B cell (primary cell): ENCODE results near the gene SUGCT. TPM values are rescaled to one million over a fixed set of nuclear protein-coding genes. Genes with fewer than 3 reads are reported as not detected.

ENCODE experiments used
- ATAC-seq: fragments of 200-7000 bp; cut with Tn5 transposase; one replicate; pipeline ENCODE4 v1.10.0; 2021; ENCODE audit warnings: low read depth, mild to moderate bottlenecking, moderate number of reproducible peaks, moderate library complexity
- CTCF ChIA-PET: fragments of 350-600 bp; sonication (Branson Sonifier 250); formaldehyde crosslinking; loops from one replicate; lab custom pipeline; 2021; ENCODE audit warnings: antibody characterized with exemption, inconsistent platforms; lab: Charles Lee
- POLR2A ChIA-PET: fragments of 350-600 bp; sonication (Branson Sonifier 250); formaldehyde crosslinking; loops from one replicate; lab custom pipeline; 2021; ENCODE audit warnings: antibody characterized with exemption; lab: Charles Lee
- DNase-seq: peaks from one replicate; pipeline ENCODE4 v3.0.0; 2013
- H2AFZ ChIP-seq: 2 replicates; pipeline ENCODE4 v1.6.1; 2012; ENCODE audit warnings: mild to moderate bottlenecking, low read depth, low read length; ENCODE audit not compliant: insufficient read depth, poor library complexity, severe bottlenecking
- H3K27ac ChIP-seq, 2 donors: 1 replicate in 1 of 2; 2 replicates in 1 of 2; pipeline ENCODE4 v1.5.1; 2012 to 2013; ENCODE audit warnings: low read length in 2 of 2, mild to moderate bottlenecking in 2 of 2, moderate library complexity in 1 of 2
- H3K27me3 ChIP-seq, 4 experiments: fragments of 200-600 bp in 1 of 4; sonication (generic) in 1 of 4; replicated peaks in 1 of 4; 1 replicate in 2 of 4; 2 replicates in 2 of 4; pipeline versions ENCODE4 v1.6.1 to v1.7.0; 2013 to 2016; ENCODE audit warnings: low read length in 3 of 4, mild to moderate bottlenecking in 2 of 4, mixed read lengths in 1 of 4, moderate library complexity in 1 of 4; ENCODE audit not compliant: insufficient read depth in 4 of 4, control insufficient read depth in 3 of 4; ENCODE audit errors: control extremely low read depth in 1 of 4
- H3K36me3 ChIP-seq, 2 experiments: replicated peaks in 1 of 2; 1 replicate in 1 of 2; 2 replicates in 1 of 2; pipeline versions ENCODE4 v1.6.1 to v1.7.1; 2013; ENCODE audit warnings: low read length in 1 of 2; ENCODE audit not compliant: insufficient read depth in 2 of 2, control insufficient read depth in 1 of 2; ENCODE audit errors: control extremely low read depth in 1 of 2, extremely low read depth in 1 of 2
- H3K4me1 ChIP-seq, 2 donors: fragments of 200-600 bp in 1 of 2; sonication (generic) in 1 of 2; 1 replicate in 1 of 2; 2 replicates in 1 of 2; pipeline versions ENCODE4 v1.5.1 to v1.6.1; 2013 to 2017; ENCODE audit warnings: low read length in 2 of 2; ENCODE audit not compliant: control insufficient read depth in 2 of 2, insufficient read depth in 2 of 2
- H3K4me2 ChIP-seq: replicated peaks from 2 replicates; pipeline ENCODE3; 2012; ENCODE audit warnings: mild to moderate bottlenecking, low read depth, low read length; ENCODE audit not compliant: poor library complexity, severe bottlenecking
- H3K4me3 ChIP-seq, 5 experiments: fragments of 200-600 bp in 1 of 5; sonication (generic) in 1 of 5; 1 replicate in 3 of 5; 2 replicates in 2 of 5; pipeline versions ENCODE4 v1.5.1 to v1.7.0; 2011 to 2016; ENCODE audit warnings: low read length in 4 of 5, mild to moderate bottlenecking in 4 of 5, low read depth in 2 of 5, control low read depth in 1 of 5, moderate library complexity in 1 of 5; ENCODE audit not compliant: insufficient read depth in 1 of 5; ENCODE audit errors: control extremely low read depth in 1 of 5, extremely low read depth in 1 of 5
- H3K79me2 ChIP-seq: fragments of 200-600 bp; sonication (generic); one replicate; pipeline ENCODE4 v1.6.0; 2016; ENCODE audit warnings: low read length; ENCODE audit not compliant: control insufficient read depth, insufficient read depth
- H3K9ac ChIP-seq: fragments of 200-600 bp; sonication (generic); 2 replicates; pipeline ENCODE4 v1.6.1; 2017; ENCODE audit warnings: mild to moderate bottlenecking, low read length, moderate library complexity
- H3K9me3 ChIP-seq, 3 donors: one replicate each; pipeline versions ENCODE4 v1.6.1 to v1.7.1; 2013; ENCODE audit warnings: low read length in 2 of 3; ENCODE audit not compliant: control insufficient read depth in 2 of 3, insufficient read depth in 1 of 3; ENCODE audit errors: control extremely low read depth in 1 of 3
- H4K20me1 ChIP-seq: 2 replicates; pipeline ENCODE4 v1.6.0; 2012; ENCODE audit warnings: mild to moderate bottlenecking, low read length; ENCODE audit not compliant: insufficient read depth, control insufficient read depth, poor library complexity, severe bottlenecking
- H3K27ac Mint-ChIP-seq: one replicate; pipeline ENCODE4 v1.8.0; 2021; ENCODE audit warnings: mixed read lengths
- H3K27me3 Mint-ChIP-seq: one replicate; pipeline ENCODE4 v1.8.0; 2021; ENCODE audit warnings: mixed read lengths
- H3K4me1 Mint-ChIP-seq: one replicate; pipeline ENCODE4 v1.8.0; 2021; ENCODE audit warnings: mixed read lengths
- H3K4me3 Mint-ChIP-seq: one replicate; pipeline ENCODE4 v1.8.0; 2021; ENCODE audit warnings: mixed read lengths
- H3K9me3 Mint-ChIP-seq: one replicate; pipeline ENCODE4 v1.8.0; 2022; ENCODE audit warnings: mixed read lengths; ENCODE audit not compliant: insufficient read depth
- CTCF ChIP-seq: fragments of 200-600 bp; IDR thresholded peaks from one replicate; pipeline ENCODE4 v1.8.0; 2022; ENCODE audit warnings: antibody characterized with exemption, mild to moderate bottlenecking
- EZH2 ChIP-seq: IDR thresholded peaks from 2 replicates; pipeline ENCODE4 v1.6.1; 2012; ENCODE audit warnings: borderline replicate concordance, low read depth, mild to moderate bottlenecking, moderate library complexity, low read length; ENCODE audit not compliant: insufficient read depth, poor library complexity, severe bottlenecking
- WGBS: methylation state at CpG from one replicate; pipeline ENCODE4 v1.1.5; 2013; ENCODE audit warnings: missing lambda C conversion rate; ENCODE audit not compliant: insufficient coverage; 5-methylcytosine and 5-hydroxymethylcytosine counted together
- intact Hi-C: fragments of 100-400 bp; cut with micrococcal nuclease; formaldehyde crosslinking; loops from one replicate; pipeline ENCODE4 v1.10.0; 2022
- polyA plus RNA-seq: library from polyadenylated mRNA; depleted of rRNA; stranded (reverse); fragments of >200 nt; gene quantifications from 2 replicates; pipeline ENCODE4 v1.2.3, GENCODE V29; 2012
- total RNA-seq, 2 donors: library from RNA; stranded (reverse); fragments of 120-200 nt in 1 of 2; gene quantifications; 1 replicate in 1 of 2; 2 replicates in 1 of 2; pipeline versions ENCODE4 v1.2.3 to v1.2.4, GENCODE V29; 2013 to 2022

SUGCT gene
- total and polyA plus RNA-seq, 2 donors (not counting 1 experiment from before 2014, with no cell fraction given): 0.19 to 0.86 TPM

GRCh38 chr7:40876601-40877000 is 741.8 kb downstream of the SUGCT start:
- H4K20me1 ChIP-seq: no peaks in the 10 kb centered on the region
- H3K4me1 ChIP-seq: no peaks in the 10 kb centered on the region
- H3K4me1 Mint-ChIP-seq: no peaks in the 10 kb centered on the region
- no peaks in the 10 kb centered on the region for H3K27me3 Mint-ChIP-seq
- ATAC-seq (no peak), DNase-seq (no peak)
- H3K27ac Mint-ChIP-seq: no peak overlapping the region
- no peak for TF ChIP-seq CTCF
- TF ChIP-seq EZH2: no peak
- no peaks in the 10 kb centered on the region for H3K27me3 ChIP-seq
- H2AFZ ChIP-seq: no peak overlapping the region
- no peak overlapping the region for H3K4me3 Mint-ChIP-seq
- no peaks in the 10 kb centered on the region for H3K9me3 ChIP-seq
- H3K9me3 Mint-ChIP-seq: no peaks in the 10 kb centered on the region
- WGBS: 100% methylated on average over 2 of the region's 3 CpGs
- no peak overlapping the region for H3K4me3 ChIP-seq
- H3K27ac ChIP-seq: no peak overlapping the region
- CTCF ChIA-PET: no interaction called here
- intact Hi-C loops: no loop called here
- H3K4me2 ChIP-seq: no peak overlapping the region
- H3K79me2 ChIP-seq: no peaks in the 10 kb centered on the region
- POLR2A ChIA-PET: no interaction called here
- no peak overlapping the region for H3K9ac ChIP-seq
- no peaks in the 10 kb centered on the region for H3K36me3 ChIP-seq

- Histone ChIP-seq H3K9me3 (no peaks in the 10 kb centered on the region), H4K20me1 (no peaks in the 10 kb centered on the region), H3K4me1 (no peaks in the 10 kb centered on the region), H3K4me3 (no peak overlapping the region), H3K4me2 (no peak overlapping the region), H3K27me3 (no peaks in the 10 kb centered on the region), H3K9ac (no peak overlapping the region), H3K36me3 (no peaks in the 10 kb centered on the region), H3K27ac (no peak overlapping the region), H2AFZ (no peak overlapping the region), H3K79me2 (no peaks in the 10 kb centered on the region)
- no peak for DNase-seq
- Mint-ChIP-seq H3K27me3 (no peaks in the 10 kb centered on the region), H3K9me3 (no peaks in the 10 kb centered on the region), H3K4me1 (no peaks in the 10 kb centered on the region), H3K27ac (no peak overlapping the region), H3K4me3 (no peak overlapping the region)
- 100% methylated on average over 1 of the region's 1 CpG for WGBS
- TF ChIP-seq CTCF: no peak
- no peak for TF ChIP-seq EZH2
- no peak for ATAC-seq
- POLR2A ChIA-PET: no interaction called here
- intact Hi-C loops: no loop called here
- CTCF ChIA-PET: interaction anchor here (0.7 kb wide), 1 partner anchor 176 kb away, joined by 3 read pairs; no protein-coding TSS in a partner anchor
Measured at GRCh38 chr7:40879941-40880543, 745.2 kb downstream of the SUGCT start.
